GM18868 (cell line): ENCODE measurements around the gene APC.

Experiments used
- ATAC-seq: cut with Tn5 transposase; IDR thresholded peaks from one replicate; pipeline ENCODE4 v1.9.1; 2021; ENCODE audit warnings: mild to moderate bottlenecking, moderate library complexity; ENCODE audit not compliant: unreplicated experiment

APC gene

DNA sequence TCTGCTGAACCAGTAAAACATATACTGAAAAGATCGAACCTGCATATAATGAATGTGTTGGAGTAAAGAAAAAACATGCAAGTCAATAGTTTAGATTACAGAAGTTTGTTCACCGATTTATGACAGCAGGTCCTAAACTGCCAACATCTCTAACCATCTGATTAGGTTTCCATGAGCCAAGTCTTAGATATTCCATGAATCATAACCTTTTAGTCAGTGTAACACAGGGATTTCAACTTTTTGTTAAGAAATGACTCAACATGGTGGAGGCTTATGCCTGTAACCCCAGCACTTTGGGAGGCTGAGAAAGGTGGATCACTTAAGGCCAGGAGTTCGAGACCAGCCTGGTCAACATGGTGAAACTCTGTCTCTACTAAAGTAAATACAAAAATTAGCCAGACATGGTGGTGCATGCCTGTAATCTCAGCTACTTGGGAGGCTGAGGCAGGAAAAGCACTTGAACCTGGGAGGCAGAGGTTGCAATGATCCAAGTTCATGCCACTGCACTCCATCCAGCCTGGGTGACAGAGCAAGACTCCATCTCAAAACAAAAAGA, 38.7 kb downstream of the APC start:
- no peak for ATAC-seq

DNA sequence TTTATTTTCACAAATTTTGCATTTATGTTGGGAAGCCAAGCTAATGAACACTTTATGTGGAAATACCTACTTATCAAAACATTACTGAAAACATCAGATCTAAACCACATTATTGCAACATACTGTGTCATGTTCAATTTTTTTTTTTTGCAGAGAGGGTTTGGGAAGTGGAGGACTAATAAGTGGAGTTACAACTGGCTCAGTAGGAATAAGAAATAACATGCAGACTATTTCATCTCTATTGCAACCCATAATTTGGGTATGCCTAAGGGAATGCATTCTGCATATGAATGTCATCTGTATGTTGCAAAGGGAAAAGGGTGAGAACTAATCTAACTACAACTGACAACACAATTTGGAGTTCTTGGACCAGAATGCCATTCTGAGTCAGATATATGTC, 41.8 kb downstream of the APC start:
- no peak for ATAC-seq

DNA sequence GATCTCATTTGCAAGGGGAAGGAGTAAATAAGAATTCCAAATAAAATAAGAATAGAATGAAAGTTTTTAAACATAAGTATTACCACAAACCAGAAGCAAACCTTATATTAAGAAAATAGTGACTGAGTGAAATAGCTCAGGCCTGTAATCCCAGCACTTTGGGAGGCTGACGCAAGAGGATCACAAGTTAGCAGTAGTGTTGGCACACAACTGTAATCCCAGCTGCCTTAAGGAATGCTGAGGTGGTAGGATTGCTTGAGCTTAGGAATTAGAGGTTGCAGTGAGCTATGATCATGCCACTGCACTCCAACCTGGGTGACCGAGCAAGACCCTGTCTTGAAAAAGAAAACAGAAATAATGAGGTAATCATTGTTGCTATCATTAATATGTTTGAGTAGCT, 47.0 kb downstream of the APC start:
- no peak for ATAC-seq

DNA sequence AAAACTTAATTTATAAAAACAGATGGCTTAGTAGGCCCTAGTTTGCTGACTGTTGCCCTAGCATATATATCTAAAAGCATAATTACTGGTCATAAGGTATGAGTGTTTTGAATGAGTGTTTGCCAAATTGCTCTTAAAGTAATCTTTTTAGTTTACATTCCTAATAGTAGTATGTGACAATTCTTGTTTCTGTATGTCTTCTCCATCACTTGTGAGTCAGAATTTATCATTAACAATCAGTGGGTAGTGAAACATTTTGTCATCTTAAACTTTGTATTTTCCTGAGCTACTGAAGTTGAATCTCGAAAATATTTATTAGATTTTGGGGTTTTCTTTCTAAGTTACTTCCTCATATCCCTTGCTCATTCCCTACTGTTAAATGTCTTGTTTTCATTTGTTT, 49.6 kb downstream of the APC start:
- no peak for ATAC-seq

DNA sequence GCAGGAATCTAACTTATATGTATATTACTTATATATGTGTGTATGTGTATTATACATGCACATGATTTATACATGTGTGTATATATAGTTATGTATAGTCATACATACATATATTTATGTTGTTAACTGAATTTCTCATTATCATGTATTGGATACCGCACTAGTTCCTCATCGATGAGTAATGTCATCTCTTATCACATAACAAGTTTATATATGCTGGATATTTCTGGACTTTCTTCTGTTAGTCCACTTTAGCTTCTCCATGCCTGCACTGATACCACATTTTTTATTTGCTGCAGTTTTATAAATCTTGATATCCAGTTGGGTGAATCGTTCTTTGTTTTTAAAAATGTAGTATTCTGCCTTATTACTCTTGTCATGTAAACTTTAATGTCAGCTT, 50.2 kb downstream of the APC start:
- ATAC-seq = no peak

DNA sequence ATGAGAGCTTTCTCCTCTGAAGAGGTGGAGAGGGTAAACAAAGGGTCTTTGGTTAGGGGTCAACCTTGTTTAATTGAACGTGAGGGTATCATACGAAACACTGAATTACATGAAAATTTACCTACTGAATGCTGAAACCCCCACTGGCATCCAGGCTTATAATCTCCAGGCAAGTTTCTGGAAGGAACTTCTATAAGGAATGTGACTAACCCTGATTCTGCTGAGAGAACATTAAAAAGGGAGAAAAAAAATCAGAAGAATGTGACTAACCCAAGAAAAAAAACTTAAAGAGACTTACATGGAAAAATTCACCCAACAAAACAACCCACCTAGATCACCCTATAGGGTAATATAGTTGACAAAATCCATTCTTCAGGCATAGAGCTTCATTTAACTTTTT, 55.5 kb downstream of the APC start:
- no peak for ATAC-seq

DNA sequence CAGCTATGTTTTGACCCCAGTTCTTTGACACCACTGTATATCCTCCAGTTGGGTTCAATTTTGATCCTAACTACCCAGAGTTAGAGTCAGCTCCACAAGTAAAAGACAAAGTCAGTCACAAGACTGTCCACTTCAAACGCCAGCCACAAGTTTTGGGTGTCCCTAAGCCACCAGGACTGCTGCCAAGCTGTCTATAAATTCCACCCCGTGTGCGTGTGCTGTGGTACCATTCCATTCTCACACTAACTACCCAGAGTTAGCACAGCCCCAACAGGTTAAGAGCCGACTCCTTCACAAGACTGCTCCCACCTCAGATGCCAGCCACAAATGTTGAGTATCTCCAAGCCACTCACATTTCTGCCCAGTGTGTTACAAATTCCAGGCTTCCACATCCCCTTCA, 56.7 kb downstream of the APC start:
- no peak for ATAC-seq

DNA sequence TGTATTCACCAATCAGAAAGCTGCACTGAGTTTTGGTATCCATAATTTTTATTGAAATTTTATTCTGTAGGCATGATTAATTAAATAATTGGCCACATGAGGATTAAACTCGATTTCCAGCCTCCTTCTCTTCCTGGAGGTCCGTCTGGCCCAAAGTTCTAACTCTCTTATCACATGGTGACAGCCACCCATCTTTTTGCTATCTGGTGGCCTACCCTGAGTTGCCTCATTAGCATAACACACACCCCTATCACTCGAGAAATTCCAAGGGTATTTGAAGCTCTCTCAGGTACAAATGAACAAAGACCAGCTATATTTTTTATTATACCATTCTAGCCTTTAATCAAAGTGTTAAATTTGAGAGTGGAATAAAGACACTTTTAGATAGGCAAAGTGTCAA, 57.7 kb downstream of the APC start:
- ATAC-seq = no peak

DNA sequence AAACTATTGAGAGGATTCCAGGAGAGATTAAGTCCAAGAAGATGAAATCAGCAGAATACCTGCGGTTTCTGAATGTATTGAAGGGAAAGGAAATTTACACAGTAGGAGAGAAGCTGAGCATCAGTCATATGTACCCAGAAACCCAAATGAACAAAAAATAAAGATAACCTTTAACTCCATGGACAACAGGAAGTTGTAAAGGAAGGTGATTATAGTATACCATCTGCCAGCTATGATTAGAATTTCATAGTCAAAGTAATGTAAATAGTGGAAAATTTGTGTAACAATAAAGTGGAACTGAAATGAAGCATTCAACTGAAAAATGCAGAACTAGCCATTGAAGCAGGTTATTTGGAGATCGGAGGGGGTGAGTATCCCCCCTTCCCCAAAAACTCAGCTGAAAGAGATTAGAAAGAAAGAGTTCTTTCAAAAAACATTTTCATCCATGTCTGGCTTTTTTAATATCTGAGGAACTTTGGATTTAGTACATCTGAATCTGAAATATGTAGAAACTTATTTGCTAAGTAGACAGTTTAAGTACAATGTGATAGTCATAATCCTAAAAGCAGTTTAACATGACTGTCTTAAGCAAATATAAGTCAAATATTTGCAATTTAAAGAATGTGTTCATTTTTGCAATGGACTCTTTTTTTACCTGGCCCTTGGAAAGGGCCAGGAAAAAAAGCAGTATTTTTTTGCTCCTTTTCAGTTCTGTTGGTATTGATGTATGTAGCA, 58.4 kb downstream of the APC start:
- ATAC-seq = peak; percentile 68

DNA sequence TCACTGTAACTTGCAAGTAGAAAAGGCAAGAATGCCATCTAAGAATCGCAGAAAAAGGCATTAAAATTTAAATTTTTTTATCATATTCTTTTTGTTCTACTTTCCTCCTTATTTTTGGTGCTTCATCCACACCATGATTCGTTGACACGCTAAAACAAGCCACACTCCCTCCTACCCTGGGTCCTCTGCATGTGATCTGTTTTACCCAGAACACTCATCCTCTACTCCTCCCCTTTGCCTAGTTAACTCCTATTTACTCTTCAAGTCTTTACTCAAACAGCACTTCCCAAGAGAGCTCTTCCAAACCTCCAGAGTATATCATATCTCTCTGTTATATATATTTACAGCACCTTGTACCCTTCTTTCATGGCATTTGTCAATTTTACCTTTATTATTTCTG, 62.0 kb downstream of the APC start:
- no peak for ATAC-seq

DNA sequence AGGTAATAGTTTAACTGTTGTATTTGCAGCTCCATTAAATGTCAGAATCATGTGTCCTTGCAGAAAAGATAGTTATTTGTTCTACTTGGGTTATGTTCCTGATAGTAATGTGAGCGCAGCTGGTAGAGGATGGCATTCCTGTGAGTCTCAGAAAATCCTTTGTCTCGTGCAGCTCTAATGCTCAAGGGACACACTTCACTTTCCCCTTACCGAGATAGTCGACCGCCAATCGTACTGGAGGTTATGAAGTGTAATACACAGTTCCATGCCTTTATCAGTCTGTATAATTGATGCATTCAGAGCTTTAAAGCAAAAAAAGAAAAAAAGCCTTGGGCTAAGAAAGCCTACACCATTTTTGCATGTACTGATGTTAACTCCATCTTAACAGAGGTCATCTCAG, 63.2 kb downstream of the APC start:
- no peak for ATAC-seq

DNA sequence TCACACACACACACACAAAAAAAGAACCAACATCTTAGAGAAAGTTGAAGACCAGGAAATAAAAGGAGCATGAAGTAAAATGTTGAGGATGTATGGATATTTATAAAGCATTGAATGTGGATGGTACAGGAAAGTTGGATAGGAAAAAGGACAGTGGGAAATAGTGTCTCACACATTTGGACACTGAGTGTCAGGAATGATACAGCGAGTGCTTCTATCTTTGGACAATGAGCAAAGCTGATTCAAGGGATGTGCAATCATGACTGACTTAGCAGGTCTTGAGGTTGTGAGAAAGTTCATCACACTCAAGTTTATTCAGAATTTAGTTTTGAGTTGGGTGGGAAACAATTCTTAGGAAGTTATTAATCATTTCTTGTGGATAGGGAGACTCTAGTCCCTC, 73.3 kb downstream of the APC start:
- ATAC-seq = no peak

DNA sequence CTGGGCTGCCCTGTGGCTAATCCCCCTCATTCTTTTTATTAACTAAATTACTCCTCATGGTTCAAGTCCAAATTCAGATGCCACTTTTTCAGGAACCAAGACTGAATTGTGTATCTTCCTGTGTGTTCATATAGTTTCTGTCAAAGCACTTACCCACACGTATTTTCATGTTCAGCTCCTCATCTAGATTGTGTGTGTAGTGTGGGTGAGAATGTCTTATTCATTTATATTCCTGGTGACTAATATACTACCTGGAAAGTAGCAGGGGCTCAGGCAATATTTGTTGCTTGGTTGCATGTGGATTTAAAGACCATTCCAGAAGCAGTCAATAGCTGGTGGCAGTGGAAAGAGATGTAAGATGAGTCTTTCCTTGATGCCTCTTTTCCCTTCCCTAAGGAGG, 74.9 kb downstream of the APC start:
- no peak for ATAC-seq

DNA sequence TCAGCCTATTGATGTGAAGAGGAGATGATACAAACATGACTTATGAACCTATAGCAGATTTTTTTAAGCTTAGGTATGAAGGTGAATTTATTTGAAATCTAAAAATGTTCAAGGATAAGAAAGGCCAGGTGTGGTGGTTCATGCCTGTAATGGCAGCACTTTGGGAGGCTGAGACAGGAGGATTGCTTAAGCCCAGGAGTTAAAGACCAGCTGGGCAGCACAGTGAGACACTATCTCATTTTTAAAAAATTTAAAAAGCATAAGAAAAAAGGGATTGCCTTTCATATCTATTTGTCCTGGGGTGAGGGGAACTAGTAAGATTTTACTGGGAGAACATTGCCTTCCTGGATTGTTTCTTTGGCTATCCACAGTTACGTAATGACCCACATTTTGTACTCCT, 82.6 kb downstream of the APC start:
- no peak for ATAC-seq

DNA sequence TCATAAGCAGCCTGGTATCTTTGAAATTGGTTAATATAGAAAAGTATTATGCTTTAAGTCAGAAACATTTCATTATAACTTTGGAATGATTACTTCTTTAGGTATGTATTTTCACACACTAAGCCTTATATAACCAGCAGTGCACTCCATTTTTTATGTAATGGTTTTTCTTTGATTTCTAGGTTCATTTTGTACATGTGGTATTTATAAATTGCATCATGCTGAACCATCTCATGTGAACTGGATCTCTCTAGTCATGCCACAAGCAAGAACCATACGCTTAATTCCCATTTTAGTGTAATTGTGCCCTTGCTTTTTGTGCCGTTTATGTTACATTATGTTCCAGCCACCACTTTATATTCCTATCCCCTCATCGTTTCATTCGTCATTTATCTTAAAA, 84.8 kb downstream of the APC start:
- ATAC-seq = no peak

DNA sequence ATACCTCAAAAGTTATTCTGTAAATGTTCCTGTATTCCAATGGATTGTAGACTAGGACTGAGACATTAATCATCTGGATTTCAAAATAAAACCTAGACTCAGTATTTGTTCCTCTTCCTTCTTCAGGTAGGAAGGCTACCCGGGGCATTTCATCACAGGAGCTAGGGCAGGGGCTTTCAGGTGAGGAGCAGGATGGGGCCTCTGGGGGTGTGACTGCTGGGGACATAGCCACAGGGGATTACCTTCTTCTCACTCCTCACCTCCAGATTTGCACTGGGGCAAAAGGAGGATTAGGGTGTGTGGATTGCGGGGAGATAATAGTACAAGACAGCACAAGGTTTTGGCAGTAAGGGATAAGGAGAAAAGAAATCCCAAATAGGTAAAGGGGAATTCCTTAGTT, 85.5 kb downstream of the APC start:
- ATAC-seq = no peak

DNA sequence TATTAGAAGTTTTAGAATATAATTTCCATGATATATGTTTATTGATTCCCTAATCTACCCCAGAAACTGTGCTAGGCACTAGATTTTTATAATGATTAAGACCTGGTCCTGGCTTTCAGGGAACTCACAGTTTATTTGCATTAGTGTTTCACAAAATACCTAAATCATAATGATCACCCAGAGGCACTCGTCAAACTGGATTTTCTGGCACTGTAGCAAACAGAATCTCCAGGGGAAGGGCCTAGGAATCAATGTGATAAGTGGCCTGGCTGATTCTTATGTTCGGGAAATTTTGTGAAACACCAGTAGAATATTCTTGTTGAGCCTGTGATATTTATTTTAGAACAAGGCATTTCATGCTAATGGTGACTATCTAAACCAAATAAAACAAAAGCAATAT, 86.0 kb downstream of the APC start:
- no peak for ATAC-seq

DNA sequence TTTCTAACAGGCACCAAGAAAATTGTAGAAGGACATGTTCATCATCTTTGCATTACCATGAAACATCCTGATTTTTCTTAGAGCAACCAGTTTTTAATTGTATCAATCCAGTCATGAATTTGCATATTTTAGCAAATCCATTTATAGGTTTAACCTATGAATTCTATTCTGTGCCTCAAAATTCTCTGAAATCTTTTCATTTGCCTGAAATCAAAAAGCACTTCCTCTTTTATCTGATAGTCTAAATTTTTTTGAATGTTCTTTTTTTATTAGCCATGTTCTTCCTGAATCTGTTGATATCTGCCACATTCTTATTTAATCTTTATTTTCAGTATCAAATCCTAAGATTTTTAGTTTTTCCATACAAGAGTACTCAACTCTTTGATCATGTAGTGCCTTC, 86.5 kb downstream of the APC start:
- ATAC-seq = no peak

DNA sequence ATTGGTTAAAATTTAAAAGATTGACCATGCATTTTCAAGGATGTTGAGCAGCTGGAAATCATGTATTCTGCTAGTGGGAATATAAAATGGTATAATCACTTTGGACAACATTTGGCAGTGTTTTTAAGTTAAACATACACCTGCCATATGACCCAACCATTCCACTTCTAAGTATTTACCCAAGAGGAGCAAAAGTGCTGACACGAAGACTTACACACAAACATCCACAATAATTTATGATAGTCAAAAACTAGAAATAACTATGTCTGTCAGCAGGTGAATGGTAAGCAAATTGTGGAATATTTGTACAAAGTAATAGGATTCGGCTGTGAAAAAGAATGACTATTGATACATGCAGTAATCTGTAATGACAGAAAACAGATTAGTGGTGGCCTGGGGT, 92.7 kb downstream of the APC start:
- no peak for ATAC-seq

DNA sequence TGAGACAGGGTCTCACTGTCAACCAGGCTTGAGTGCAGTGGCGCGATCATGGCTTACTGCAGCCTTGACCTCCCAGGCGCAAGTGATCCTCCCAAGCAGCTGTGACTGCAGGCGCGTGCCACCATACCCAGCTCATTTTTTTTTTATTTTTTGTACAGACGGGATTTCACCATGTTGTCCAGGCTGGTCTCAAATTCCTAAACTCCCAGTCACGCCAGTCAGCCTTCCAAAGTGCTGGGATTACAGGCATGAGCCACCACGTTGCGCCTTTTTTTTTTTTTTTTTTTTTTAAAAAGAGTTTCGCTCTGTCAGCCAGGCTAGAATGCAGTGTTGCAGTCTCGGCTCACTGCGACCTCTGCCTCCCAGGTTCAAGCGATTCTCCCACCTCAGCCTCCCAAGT, 96.3 kb downstream of the APC start:
- no peak for ATAC-seq

DNA sequence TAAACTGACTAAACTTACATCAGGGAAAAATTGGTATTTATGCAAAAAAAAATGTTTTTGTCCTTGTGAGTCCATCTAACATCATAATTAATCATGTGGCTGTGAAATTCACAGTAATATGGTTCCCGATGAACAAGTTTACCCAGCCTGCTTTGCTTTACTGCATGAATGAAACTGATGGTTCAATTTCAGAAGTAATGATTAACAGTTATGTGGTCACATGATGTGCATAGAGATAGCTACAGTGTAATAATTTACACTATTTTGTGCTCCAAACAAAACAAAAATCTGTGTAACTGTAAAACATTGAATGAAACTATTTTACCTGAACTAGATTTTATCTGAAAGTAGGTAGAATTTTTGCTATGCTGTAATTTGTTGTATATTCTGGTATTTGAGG, 106.8 kb downstream of the APC start:
- ATAC-seq = no peak

DNA sequence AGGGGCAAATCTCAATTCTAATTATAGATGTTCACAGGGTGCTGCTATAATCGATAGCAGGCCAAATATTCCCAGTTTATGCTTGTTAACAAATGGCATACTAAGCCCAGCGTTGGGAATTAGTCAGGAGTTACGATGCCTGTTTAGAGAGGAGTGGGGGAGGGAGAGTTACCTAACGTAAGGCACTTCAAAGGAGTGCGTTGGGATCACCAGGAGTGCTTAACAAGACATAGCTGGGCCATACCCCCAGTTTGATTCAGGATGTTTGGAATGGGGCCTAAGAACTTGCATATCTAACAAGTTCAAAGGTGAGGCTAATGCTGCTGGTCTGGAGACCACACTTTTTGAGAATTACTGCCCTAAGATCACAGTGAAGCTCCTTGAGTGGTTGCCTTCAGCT, 108.9 kb downstream of the APC start:
- no peak for ATAC-seq

DNA sequence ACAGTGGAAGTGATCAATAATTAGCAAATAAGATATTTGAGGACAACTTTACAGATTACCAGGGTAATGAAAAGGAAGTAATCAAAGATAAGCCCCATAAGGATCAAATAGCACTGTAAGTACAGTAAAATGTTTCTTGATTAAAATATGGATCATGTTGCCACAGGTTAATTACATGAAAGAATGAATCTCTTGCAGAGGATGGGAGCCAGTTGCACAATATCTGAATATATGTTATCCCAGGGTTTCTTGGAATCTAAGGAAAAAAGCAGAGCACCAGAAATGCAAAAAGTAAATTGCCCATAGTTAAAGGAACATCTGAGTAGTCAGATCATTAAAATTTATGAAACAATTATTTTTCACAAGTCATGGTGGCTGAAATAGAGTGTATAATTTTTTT, 109.6 kb downstream of the APC start:
- ATAC-seq = no peak
